Ovary (tissue), 3 donors: Measurements from ENCODE around the gene CAMTA1.

Experiments used
- CTCF ChIP-seq, 3 donors: fragments of 450-650 bp in 2 of 3; fragments of 200-600 bp in 1 of 3; IDR thresholded peaks; one replicate each; pipeline versions ENCODE4 v1.5.1 to v1.8.0; 2016 to 2022; ENCODE audit warnings: antibody characterized with exemption in 3 of 3, mild to moderate bottlenecking in 1 of 3
- EP300 ChIP-seq: sonication (generic); formaldehyde crosslinking; IDR thresholded peaks from one replicate; pipeline ENCODE4 v1.6.1; 2017; ENCODE audit warnings: antibody characterized with exemption
- POLR2A ChIP-seq: fragments of 450-650 bp; IDR thresholded peaks from one replicate; pipeline ENCODE4 v1.6.1; 2017; ENCODE audit warnings: antibody characterized with exemption, mild to moderate bottlenecking, moderate library complexity
- donor health status: DM: no; HTN: no; CAD: no.

GRCh38 chr1:7501084-7501491 is 715.8 kb downstream of the CAMTA1 start:
- TF ChIP-seq POLR2A, result peak; percentile 16
- no peak for TF ChIP-seq CTCF (IDR thresholded peaks at IDR 0.05)
- no peak for TF ChIP-seq EP300
